ENCODE measurements around the gene NALCN. TPM values are rescaled to one million over a fixed set of nuclear protein-coding genes. Genes with fewer than 3 reads are reported as not detected.

NALCN gene
- total and polyA plus RNA-seq, 2 experiments from 2014 or later: 0.50 to 0.87 TPM

DNA sequence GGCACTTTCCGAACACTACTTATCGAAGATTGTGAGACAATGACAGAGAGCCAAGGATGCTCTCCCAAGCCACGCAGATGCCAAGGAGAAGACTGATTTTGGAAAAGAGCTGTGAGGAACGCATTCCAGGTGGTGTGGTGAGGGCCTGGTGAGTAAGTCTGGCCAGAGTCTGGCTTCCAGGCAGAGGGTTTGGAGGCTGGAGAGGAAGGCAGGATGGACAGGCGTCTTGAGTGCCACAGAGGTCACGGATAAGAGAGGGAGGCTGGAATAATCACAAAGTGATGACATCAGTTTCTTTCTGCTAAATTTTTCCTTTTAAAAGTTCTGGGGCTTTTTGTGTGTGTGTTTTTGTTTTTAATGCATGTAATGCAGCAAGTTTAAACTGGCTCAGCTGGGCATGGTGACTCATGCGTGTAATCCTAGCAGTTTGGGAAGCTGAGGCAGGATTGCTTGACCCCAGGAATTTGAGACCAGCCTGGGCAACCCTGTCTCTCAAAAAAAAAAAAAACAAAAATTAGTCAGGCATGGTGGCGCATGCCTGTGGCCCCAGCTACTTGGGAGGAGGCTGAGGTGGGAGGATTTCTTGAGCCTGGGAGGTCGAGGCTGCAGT lies 235.1 kb downstream of the NALCN start (continued):
- no peak for TF ChIP-seq REST (IDR thresholded peaks at IDR 0.05; ENCODE audit: unreplicated experiment)
- TF ChIP-seq EZH2phosphoT487 (IDR thresholded peaks at IDR 0.05; ENCODE audit: unreplicated experiment): no peak

DNA sequence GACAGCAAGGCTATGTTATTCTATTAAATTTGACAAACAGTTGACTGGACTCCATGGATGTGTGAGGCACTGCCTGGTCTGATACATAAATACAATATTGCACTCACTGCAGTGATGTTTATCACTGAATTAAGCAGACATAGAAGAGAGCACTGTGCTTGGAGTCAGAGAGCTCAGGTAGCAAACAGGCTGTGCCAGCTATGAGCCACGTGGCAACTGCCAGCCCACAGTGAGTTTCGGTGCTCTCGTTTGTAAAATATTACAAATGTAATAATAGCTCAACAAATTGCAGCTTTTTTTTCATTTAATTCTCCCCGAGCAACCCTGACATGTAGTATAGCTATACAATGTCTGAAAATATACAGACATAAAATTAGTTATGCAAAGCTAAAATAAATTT lies 237.3 kb downstream of the NALCN start:
- Histone ChIP-seq H3K27ac (ENCODE audit: low read depth) (no peak overlapping the region), H3K36me3 (ENCODE audit: insufficient read depth) (no peaks in the 10 kb centered on the region), H3F3A (replicated peaks; ENCODE audit: low read depth) (no peaks in the 10 kb centered on the region), H3K4me1 (ENCODE audit: insufficient read depth) (no peaks in the 10 kb centered on the region), H4K20me1 (replicated peaks; ENCODE audit: insufficient read depth) (no peaks in the 10 kb centered on the region), H3K9me2 (ENCODE audit: insufficient read depth) (0 out of 2 replicates have a peak, but pooled peaks cover 4% of the 10 kb centered on the region), H3K4me3 (no peak overlapping the region), H2AFZ (no peak overlapping the region), H3K4me2 (no peak overlapping the region), H3K79me2 (replicated peaks; ENCODE audit: insufficient read depth) (no peaks in the 10 kb centered on the region), H3K27me3 (ENCODE audit: insufficient read depth) (no peaks in the 10 kb centered on the region)
- Mint-ChIP-seq H3K27me3 (ENCODE audit: insufficient read depth, low read depth, poor library complexity) (no peaks in the 10 kb centered on the region), H3K36me3 (ENCODE audit: low read depth) (no peaks in the 10 kb centered on the region), H3K4me1 (no peaks in the 10 kb centered on the region), H3K4me3 (no peak overlapping the region), H3K27ac (no peak overlapping the region), H3K9me3 (peaks cover 6% of the 10 kb centered on the region; the same call in 2 of the 3 replicates)
- DNase-seq (ENCODE audit: low spot score): no peak
- no peak for ATAC-seq
- TF ChIP-seq NANOG (IDR thresholded peaks at IDR 0.05; ENCODE audit: borderline replicate concordance) (no peak), CTCF (conservative IDR thresholded peaks at IDR 0.05; ENCODE audit: low read depth in 2 of 2) (no peak), REST (IDR thresholded peaks at IDR 0.05; ENCODE audit: unreplicated experiment) (no peak), CREB1 (CRISPR knock-in tag; IDR thresholded peaks at IDR 0.05; ENCODE audit: low read depth) (no peak), EZH2 (IDR thresholded peaks at IDR 0.05; ENCODE audit: low read depth, unreplicated experiment) (no peak), JUNB (IDR thresholded peaks at IDR 0.05; ENCODE audit: unreplicated experiment) (no peak), ZNF331 (CRISPR knock-in tag; IDR thresholded peaks at IDR 0.05; ENCODE audit: low read depth) (no peak), STAT1 (IDR thresholded peaks at IDR 0.05; ENCODE audit: unreplicated experiment) (no peak)
